GM12878 (cell line): ENCODE measurements around the gene TVP23B. TPM values are rescaled to one million over a fixed set of nuclear protein-coding genes. Genes with fewer than 3 reads are reported as not detected.

Experiments used
- CEBPB ChIP-seq, 2 experiments: fragments of 150-350 bp in 1 of 2; IDR thresholded peaks; 2 replicates each; pipeline ENCODE4 v1.6.1; 2012 to 2014; ENCODE audit warnings: low read depth in 2 of 2, low read length in 2 of 2, borderline replicate concordance in 1 of 2, inconsistent platforms in 1 of 2
- EED ChIP-seq: sonication (generic); IDR thresholded peaks from 2 replicates; pipeline ENCODE4 v1.6.1; 2016; ENCODE audit warnings: antibody characterized with exemption, low read depth
- ESRRA ChIP-seq: IDR thresholded peaks from 2 replicates; pipeline ENCODE4 v1.6.1; 2012; ENCODE audit warnings: mild to moderate bottlenecking, low read length, improper control_type of control experiment
- FOXM1 ChIP-seq: IDR thresholded peaks from 2 replicates; pipeline ENCODE4 v1.6.1; 2012; ENCODE audit warnings: low read depth, mild to moderate bottlenecking, inconsistent platforms, low read length, moderate library complexity
- GATAD2B ChIP-seq: fragments of 450-650 bp; conservative IDR thresholded peaks from 2 replicates; pipeline ENCODE4 v1.6.1; 2017; ENCODE audit warnings: low read depth, mild to moderate bottlenecking, moderate library complexity
- HDAC6 ChIP-seq: fragments of 200-600 bp; sonication (generic); IDR thresholded peaks from one replicate; pipeline ENCODE4 v1.8.0; 2017; ENCODE audit warnings: antibody characterized with exemption; ENCODE audit not compliant: unreplicated experiment
- IKZF2 ChIP-seq, 2 experiments: fragments of 450-650 bp; IDR thresholded peaks; 2 replicates each; pipeline ENCODE4 v1.6.1; 2017; ENCODE audit warnings: mild to moderate bottlenecking in 2 of 2, moderate library complexity in 2 of 2
- JUND ChIP-seq: IDR thresholded peaks from 2 replicates; pipeline ENCODE4 v1.6.1; 2012; ENCODE audit warnings: low read depth, mild to moderate bottlenecking, low read length, improper control_type of control experiment, moderate library complexity
- KDM1A ChIP-seq: fragments of 200-600 bp; sonication (generic); IDR thresholded peaks from 2 replicates; pipeline ENCODE4 v1.6.1; 2016; ENCODE audit warnings: borderline replicate concordance
- MYC ChIP-seq: IDR thresholded peaks from 2 replicates; pipeline ENCODE4 v1.6.1; 2011; ENCODE audit warnings: mild to moderate bottlenecking, low read length, moderate library complexity, inconsistent platforms; ENCODE audit not compliant: insufficient read depth, insufficient replicate concordance, insufficient read length, severe bottlenecking
- RELA ChIP-seq: fragments of 450-650 bp; IDR thresholded peaks from 2 replicates; pipeline ENCODE4 v1.8.0; 2014; ENCODE audit warnings: borderline replicate concordance; ENCODE audit not compliant: partially characterized antibody
- TCF12 ChIP-seq: IDR thresholded peaks from 2 replicates; pipeline ENCODE4 v1.6.1; 2011; ENCODE audit warnings: low read depth, mild to moderate bottlenecking, low read length
- ZNF24 ChIP-seq: fragments of 450-650 bp; IDR thresholded peaks from 2 replicates; pipeline ENCODE4 v1.6.1; 2017; ENCODE audit warnings: antibody characterized with exemption, mild to moderate bottlenecking
- ZZZ3 ChIP-seq: IDR thresholded peaks from 2 replicates; pipeline ENCODE4 v1.6.1; 2011; ENCODE audit warnings: low read depth; ENCODE audit not compliant: control insufficient read depth, insufficient read length
- polyA plus RNA-seq, 11 experiments: library from polyadenylated mRNA; depleted of rRNA in 4 of 11; unstranded in 6 of 11; stranded (reverse) in 5 of 11; fragments of >200 nt; fragmentation: Nextera tagmentation in 4 of 11; fragmentation: Illumina TruSeq in 1 of 11; extraction: Ambion mirVana in 4 of 11; extraction: Trizol in 1 of 11; gene quantifications; 1 replicate in 1 of 11; 2 replicates in 10 of 11; pipeline versions ENCODE4 v1.2.1 to v1.2.3, GENCODE V29; 2011 to 2016; ENCODE audit warnings: inconsistent platforms in 2 of 11, missing spikeins in 2 of 11, low read depth in 1 of 11
- total RNA-seq, 4 experiments: library from RNA; depleted of rRNA in 3 of 4; stranded (reverse); fragments of >200 nt in 3 of 4; fragmentation: Illumina TruSeq in 1 of 4; extraction: Trizol in 1 of 4; gene quantifications; 2 replicates each; pipeline versions ENCODE4 v1.2.1 to v1.2.3, GENCODE V29; 2013 to 2021
- TF ChIP-seq, protein P1 (sequence below): fragments of 450-650 bp; IDR thresholded peaks from 2 replicates; pipeline ENCODE4 v1.6.1; 2017; ENCODE audit warnings: mild to moderate bottlenecking
- TF ChIP-seq, protein P2 (sequence below): IDR thresholded peaks from 2 replicates; pipeline ENCODE4 v1.6.1; 2011; ENCODE audit warnings: borderline replicate concordance, low read depth, mild to moderate bottlenecking, moderate library complexity, mixed read lengths, low read length; ENCODE audit not compliant: insufficient read depth; ENCODE audit errors: extremely low read length
- TF ChIP-seq, protein P3 (sequence below): fragments of 450-650 bp; IDR thresholded peaks from 2 replicates; pipeline ENCODE4 v1.6.1; 2018; ENCODE audit warnings: borderline replicate concordance, mild to moderate bottlenecking; ENCODE audit not compliant: partially characterized antibody
- TF ChIP-seq, protein P4 (sequence below): fragments of 450-650 bp; IDR thresholded peaks from 2 replicates; pipeline ENCODE4 v1.6.1; 2017; ENCODE audit warnings: borderline replicate concordance
- TF ChIP-seq, protein P5 (sequence below): IDR thresholded peaks from 2 replicates; pipeline ENCODE4 v1.6.1; 2012; ENCODE audit warnings: mild to moderate bottlenecking, low read depth, low read length

TVP23B gene
- total and polyA plus RNA-seq, 10 of the 15 experiments (the other 5 are each of a cell fraction or from before 2014, with no cell fraction given), result 21.5 to 105 (median 39.9) TPM

DNA sequence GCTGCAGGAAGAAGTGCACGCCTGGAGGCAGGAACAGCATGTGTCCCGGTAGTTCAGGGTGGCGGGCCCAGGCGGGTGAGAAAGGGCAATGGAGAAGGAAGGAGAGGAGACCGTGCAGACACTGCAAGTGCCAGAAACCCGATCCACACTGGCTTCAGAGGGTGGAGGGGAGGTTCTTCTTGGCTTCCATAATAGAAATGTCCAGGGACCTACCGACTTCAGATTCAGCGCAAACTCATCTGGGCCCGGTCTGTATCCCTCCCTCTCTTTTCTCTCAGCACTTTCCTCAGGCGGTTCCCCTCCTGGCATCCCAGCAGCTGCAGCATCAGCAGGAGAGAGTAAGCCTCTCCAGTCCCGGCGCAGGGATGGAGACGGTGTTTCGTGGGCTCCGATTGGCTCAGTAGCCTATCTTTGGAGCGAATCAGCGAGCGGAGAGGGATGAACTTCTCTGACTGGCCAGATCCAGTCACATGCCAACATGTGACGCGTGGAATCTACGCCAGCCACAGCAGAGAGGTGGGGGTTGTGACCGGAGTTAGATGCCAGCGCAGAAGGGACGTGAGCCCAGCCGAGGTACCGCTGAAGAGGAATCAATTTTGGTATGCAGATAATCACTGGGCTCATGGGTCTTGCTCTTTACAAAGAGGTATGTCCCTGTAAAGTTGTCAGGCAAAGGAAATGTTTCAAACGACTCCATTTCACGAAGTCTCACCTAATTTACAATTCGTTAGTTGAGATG is 75.0 kb downstream of the TVP23B start (continued):
- peak; percentile 44 for TF ChIP-seq RELA
- no peak for TF ChIP-seq ZNF24
- TF ChIP-seq MYC, result no peak
- TF ChIP-seq TCF12, result no peak
- TF ChIP-seq FOXM1, result no peak
- TF ChIP-seq ZZZ3, result no peak
- no peak for TF ChIP-seq GATAD2B
- no peak for TF ChIP-seq CEBPB (IDR thresholded peaks at IDR 0.05; ENCODE audit: borderline replicate concordance in 1 of 2, low read depth in 2 of 2, low read length in 2 of 2)
- TF ChIP-seq IKZF2 (IDR thresholded peaks at IDR 0.05), result no peak
- no peak for TF ChIP-seq KDM1A
- TF ChIP-seq, protein P1, sequence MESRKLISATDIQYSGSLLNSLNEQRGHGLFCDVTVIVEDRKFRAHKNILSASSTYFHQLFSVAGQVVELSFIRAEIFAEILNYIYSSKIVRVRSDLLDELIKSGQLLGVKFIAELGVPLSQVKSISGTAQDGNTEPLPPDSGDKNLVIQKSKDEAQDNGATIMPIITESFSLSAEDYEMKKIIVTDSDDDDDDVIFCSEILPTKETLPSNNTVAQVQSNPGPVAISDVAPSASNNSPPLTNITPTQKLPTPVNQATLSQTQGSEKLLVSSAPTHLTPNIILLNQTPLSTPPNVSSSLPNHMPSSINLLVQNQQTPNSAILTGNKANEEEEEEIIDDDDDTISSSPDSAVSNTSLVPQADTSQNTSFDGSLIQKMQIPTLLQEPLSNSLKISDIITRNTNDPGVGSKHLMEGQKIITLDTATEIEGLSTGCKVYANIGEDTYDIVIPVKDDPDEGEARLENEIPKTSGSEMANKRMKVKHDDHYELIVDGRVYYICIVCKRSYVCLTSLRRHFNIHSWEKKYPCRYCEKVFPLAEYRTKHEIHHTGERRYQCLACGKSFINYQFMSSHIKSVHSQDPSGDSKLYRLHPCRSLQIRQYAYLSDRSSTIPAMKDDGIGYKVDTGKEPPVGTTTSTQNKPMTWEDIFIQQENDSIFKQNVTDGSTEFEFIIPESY, result no peak
- TF ChIP-seq, protein P2, sequence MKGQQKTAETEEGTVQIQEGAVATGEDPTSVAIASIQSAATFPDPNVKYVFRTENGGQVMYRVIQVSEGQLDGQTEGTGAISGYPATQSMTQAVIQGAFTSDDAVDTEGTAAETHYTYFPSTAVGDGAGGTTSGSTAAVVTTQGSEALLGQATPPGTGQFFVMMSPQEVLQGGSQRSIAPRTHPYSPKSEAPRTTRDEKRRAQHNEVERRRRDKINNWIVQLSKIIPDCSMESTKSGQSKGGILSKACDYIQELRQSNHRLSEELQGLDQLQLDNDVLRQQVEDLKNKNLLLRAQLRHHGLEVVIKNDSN, result peak; percentile 96
- TF ChIP-seq, protein P3, sequence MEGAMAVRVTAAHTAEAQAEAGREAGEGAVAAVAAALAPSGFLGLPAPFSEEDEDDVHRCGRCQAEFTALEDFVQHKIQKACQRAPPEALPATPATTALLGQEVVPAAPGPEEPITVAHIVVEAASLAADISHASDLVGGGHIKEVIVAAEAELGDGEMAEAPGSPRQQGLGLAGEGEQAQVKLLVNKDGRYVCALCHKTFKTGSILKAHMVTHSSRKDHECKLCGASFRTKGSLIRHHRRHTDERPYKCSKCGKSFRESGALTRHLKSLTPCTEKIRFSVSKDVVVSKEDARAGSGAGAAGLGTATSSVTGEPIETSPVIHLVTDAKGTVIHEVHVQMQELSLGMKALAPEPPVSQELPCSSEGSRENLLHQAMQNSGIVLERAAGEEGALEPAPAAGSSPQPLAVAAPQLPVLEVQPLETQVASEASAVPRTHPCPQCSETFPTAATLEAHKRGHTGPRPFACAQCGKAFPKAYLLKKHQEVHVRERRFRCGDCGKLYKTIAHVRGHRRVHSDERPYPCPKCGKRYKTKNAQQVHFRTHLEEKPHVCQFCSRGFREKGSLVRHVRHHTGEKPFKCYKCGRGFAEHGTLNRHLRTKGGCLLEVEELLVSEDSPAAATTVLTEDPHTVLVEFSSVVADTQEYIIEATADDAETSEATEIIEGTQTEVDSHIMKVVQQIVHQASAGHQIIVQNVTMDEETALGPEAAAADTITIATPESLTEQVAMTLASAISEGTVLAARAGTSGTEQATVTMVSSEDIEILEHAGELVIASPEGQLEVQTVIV, result no peak
- TF ChIP-seq JUND, result no peak
- TF ChIP-seq, protein P4, sequence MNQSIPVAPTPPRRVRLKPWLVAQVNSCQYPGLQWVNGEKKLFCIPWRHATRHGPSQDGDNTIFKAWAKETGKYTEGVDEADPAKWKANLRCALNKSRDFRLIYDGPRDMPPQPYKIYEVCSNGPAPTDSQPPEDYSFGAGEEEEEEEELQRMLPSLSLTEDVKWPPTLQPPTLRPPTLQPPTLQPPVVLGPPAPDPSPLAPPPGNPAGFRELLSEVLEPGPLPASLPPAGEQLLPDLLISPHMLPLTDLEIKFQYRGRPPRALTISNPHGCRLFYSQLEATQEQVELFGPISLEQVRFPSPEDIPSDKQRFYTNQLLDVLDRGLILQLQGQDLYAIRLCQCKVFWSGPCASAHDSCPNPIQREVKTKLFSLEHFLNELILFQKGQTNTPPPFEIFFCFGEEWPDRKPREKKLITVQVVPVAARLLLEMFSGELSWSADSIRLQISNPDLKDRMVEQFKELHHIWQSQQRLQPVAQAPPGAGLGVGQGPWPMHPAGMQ, result no peak
- no peak for TF ChIP-seq ESRRA
- TF ChIP-seq, protein P5, sequence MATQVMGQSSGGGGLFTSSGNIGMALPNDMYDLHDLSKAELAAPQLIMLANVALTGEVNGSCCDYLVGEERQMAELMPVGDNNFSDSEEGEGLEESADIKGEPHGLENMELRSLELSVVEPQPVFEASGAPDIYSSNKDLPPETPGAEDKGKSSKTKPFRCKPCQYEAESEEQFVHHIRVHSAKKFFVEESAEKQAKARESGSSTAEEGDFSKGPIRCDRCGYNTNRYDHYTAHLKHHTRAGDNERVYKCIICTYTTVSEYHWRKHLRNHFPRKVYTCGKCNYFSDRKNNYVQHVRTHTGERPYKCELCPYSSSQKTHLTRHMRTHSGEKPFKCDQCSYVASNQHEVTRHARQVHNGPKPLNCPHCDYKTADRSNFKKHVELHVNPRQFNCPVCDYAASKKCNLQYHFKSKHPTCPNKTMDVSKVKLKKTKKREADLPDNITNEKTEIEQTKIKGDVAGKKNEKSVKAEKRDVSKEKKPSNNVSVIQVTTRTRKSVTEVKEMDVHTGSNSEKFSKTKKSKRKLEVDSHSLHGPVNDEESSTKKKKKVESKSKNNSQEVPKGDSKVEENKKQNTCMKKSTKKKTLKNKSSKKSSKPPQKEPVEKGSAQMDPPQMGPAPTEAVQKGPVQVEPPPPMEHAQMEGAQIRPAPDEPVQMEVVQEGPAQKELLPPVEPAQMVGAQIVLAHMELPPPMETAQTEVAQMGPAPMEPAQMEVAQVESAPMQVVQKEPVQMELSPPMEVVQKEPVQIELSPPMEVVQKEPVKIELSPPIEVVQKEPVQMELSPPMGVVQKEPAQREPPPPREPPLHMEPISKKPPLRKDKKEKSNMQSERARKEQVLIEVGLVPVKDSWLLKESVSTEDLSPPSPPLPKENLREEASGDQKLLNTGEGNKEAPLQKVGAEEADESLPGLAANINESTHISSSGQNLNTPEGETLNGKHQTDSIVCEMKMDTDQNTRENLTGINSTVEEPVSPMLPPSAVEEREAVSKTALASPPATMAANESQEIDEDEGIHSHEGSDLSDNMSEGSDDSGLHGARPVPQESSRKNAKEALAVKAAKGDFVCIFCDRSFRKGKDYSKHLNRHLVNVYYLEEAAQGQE, result no peak
- no peak for TF ChIP-seq HDAC6
- no peak for TF ChIP-seq EED
